Activated CD8-positive, alpha-beta T cell treated with anti-CD3 and anti-CD28 coated beads for 36 hours (primary cell): Measurements from ENCODE around the gene CUTA. TPM values are rescaled to one million over a fixed set of nuclear protein-coding genes. Genes with fewer than 3 reads are reported as not detected.

Experiments used
- ATAC-seq: fragments of 200-7000 bp; cut with Tn5 transposase; one replicate; pipeline ENCODE4 v1.10.0; 2021; ENCODE audit warnings: mild to moderate bottlenecking, moderate library complexity
- CTCF ChIA-PET: fragments of 350-600 bp; sonication (Branson Sonifier 250); formaldehyde crosslinking; loops from one replicate; lab custom pipeline; 2021; ENCODE audit warnings: antibody characterized with exemption; lab: Charles Lee
- POLR2A ChIA-PET: fragments of 350-600 bp; sonication (Branson Sonifier 250); formaldehyde crosslinking; loops from one replicate; lab custom pipeline; 2021; ENCODE audit warnings: antibody characterized with exemption; lab: Charles Lee
- DNase-seq: peaks from one replicate; pipeline ENCODE4 v3.0.0-alpha.2; 2020
- H3K27ac Mint-ChIP-seq: one replicate; pipeline ENCODE4 v1.8.0; 2021; ENCODE audit warnings: mild to moderate bottlenecking, mixed read lengths
- H3K27me3 Mint-ChIP-seq: one replicate; pipeline ENCODE4 v1.8.0; 2021; ENCODE audit warnings: mixed read lengths
- H3K36me3 Mint-ChIP-seq: one replicate; pipeline ENCODE4 v1.8.0; 2021; ENCODE audit warnings: low read depth, mixed read lengths
- H3K4me1 Mint-ChIP-seq: one replicate; pipeline ENCODE4 v1.8.0; 2021; ENCODE audit warnings: low read depth, mixed read lengths
- H3K4me3 Mint-ChIP-seq: one replicate; pipeline ENCODE4 v1.8.0; 2021; ENCODE audit warnings: mild to moderate bottlenecking, moderate library complexity, mixed read lengths
- H3K9me3 Mint-ChIP-seq: one replicate; pipeline ENCODE4 v1.8.0; 2021; ENCODE audit warnings: mixed read lengths
- CTCF ChIP-seq: fragments of 200-600 bp; IDR thresholded peaks from one replicate; pipeline ENCODE4 v1.8.0; 2022; ENCODE audit warnings: antibody characterized with exemption, mild to moderate bottlenecking
- intact Hi-C: fragments of 100-400 bp; cut with micrococcal nuclease; formaldehyde crosslinking; loops from one replicate; pipeline ENCODE4 v1.10.0; 2022
- total RNA-seq, 2 experiments: library from RNA; stranded (reverse); gene quantifications; one replicate each; pipeline ENCODE4 v1.2.3, GENCODE V29; 2021

CUTA gene
- total RNA-seq, 2 experiments from 2014 or later = 155 to 160 TPM

GRCh38 chr6:33425668-33426577 lies 8.0 kb upstream of the CUTA start:
- intact Hi-C loops = loop anchor here (5.0 to 10.0 kb wide), 2 partner anchors 34 to 149 kb away; partner anchors contain the start of gene KIFC1
- no peaks in the 10 kb centered on the region for H3K9me3 Mint-ChIP-seq
- DNase-seq = peak; percentile 93
- peak; percentile 34 for TF ChIP-seq CTCF
- peaks cover 63% of the 10 kb centered on the region for H3K4me1 Mint-ChIP-seq
- ATAC-seq = peak; percentile 65
- ChIA-PET POLR2A (interaction anchor here (0.8 to 2.1 kb wide), 20 partner anchors 8 to 155 kb away, joined by 3 to 11 read pairs (median 4); partner anchors contain the start of genes B3GALT4, CUTA, TAPBP and VPS52), CTCF (interaction anchor here (0.8 to 2.3 kb wide), 14 partner anchors 10 to 195 kb away, joined by 3 to 10 read pairs (median 3); partner anchors contain the start of genes B3GALT4 and KIFC1)
- peak overlapping the region; percentile 90 for H3K27ac Mint-ChIP-seq
- H3K36me3 Mint-ChIP-seq = peaks cover 22% of the 10 kb centered on the region
- H3K27me3 Mint-ChIP-seq = no peaks in the 10 kb centered on the region
- peak overlapping the region; percentile 84 for H3K4me3 Mint-ChIP-seq

DNA sequence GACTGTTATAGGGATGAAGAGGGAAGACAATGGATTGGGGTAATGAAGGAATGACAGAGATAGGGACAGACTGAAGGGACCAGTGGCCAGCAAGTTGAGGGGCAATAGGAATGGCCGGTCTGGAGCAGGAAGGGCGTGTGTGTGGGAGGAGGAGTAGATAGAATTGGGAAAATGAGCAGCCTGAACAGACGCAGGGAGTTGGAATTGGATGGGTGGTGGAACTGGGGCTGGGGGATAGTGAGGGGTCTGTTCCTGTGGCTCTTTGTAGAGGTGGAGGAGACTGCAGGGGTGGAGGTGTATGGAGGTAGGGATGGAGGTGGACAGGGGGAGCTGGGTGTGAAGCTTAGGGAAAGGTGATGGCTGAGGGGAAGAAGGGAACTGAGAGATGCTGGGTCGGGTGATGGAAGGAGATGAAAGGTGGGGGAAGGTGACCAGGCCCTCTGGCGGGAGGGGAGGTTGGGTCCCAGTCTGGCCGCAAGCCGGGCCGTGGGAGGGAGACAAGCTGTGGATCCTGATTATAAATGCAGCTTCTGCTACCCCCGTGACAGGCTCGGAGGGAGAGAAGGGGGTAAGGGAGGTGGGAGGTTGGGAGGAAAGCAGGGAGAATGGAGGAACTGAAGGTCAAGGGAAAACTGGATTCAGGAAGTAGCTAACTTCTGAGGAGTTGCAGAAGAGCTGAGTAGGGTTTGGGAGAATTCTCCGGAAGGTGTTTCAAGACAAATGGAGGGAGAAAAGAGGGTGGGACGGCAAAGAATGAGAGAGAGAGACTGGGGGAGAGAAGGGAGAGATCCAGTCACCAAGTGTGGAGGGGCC lies 7.2 kb upstream of the CUTA start:
- POLR2A ChIA-PET = interaction anchor here (0.6 to 2.1 kb wide), 15 partner anchors 7 to 190 kb away, joined by 3 to 11 read pairs (median 3); partner anchors contain the start of genes CUTA, TAPBP and ZBTB9

GRCh38 chr6:33423777-33424176 lies 5.9 kb upstream of the CUTA start:
- peaks cover 54% of the 10 kb centered on the region for H3K4me1 Mint-ChIP-seq
- intact Hi-C loops = loop anchor here (10.0 kb wide), 1 partner anchor 151 kb away; no protein-coding TSS in a partner anchor
- POLR2A ChIA-PET = interaction anchor here (0.8 to 1.1 kb wide), 3 partner anchors 23 to 124 kb away, joined by 3 to 5 read pairs (median 3); partner anchors contain the start of gene ZBTB9

More for the DNA sequence above, 7.2 kb upstream of the CUTA start:
- intact Hi-C loops = loop anchor here (5.0 to 10.0 kb wide), 2 partner anchors 33 to 150 kb away; partner anchors contain the start of gene KIFC1
- Mint-ChIP-seq H3K9me3 (no peaks in the 10 kb centered on the region), H3K27ac (peak overlapping the region; percentile 90), H3K4me1 (peaks cover 56% of the 10 kb centered on the region), H3K27me3 (no peaks in the 10 kb centered on the region), H3K36me3 (peaks cover 22% of the 10 kb centered on the region), H3K4me3 (peak overlapping the region; percentile 84)
- no peak for DNase-seq
- ATAC-seq = no peak
- CTCF ChIA-PET = interaction anchor here (0.5 to 2.3 kb wide), 9 partner anchors 9 to 160 kb away, joined by 3 to 10 read pairs (median 3); partner anchors contain the start of gene B3GALT4
- no peak for TF ChIP-seq CTCF

GRCh38 chr6:33421344-33421643 lies 3.4 kb upstream of the CUTA start:
- ChIA-PET CTCF (no interaction called here), POLR2A (no interaction called here)
- Mint-ChIP-seq H3K9me3 (no peaks in the 10 kb centered on the region), H3K27ac (no peak overlapping the region), H3K4me3 (peak overlapping the region; percentile 43), H3K27me3 (no peaks in the 10 kb centered on the region), H3K36me3 (peaks cover 31% of the 10 kb centered on the region), H3K4me1 (peaks cover 52% of the 10 kb centered on the region)
- no peak for TF ChIP-seq CTCF
- DNase-seq (no peak), ATAC-seq (no peak)
- intact Hi-C loops = loop anchor here (10.0 kb wide), 1 partner anchor 154 kb away; no protein-coding TSS in a partner anchor

More at GRCh38 chr6:33423777-33424176, 5.9 kb upstream of the CUTA start:
- no peaks in the 10 kb centered on the region for H3K27me3 Mint-ChIP-seq
- no peak for ATAC-seq
- H3K27ac Mint-ChIP-seq = peak overlapping the region; percentile 90
- CTCF ChIA-PET = no interaction called here
- TF ChIP-seq CTCF = no peak
- peak overlapping the region; percentile 84 for H3K4me3 Mint-ChIP-seq
- no peaks in the 10 kb centered on the region for H3K9me3 Mint-ChIP-seq
- peaks cover 22% of the 10 kb centered on the region for H3K36me3 Mint-ChIP-seq
- no peak for DNase-seq
